NCI-H524 (cell line): ENCODE measurements around the gene GAS7.

Source experiments
- DNase-seq, 2 experiments: peaks; one replicate each; lab custom pipeline; 2025; lab: John Stamatoyannopoulos, UW

The GAS7 gene

DNA sequence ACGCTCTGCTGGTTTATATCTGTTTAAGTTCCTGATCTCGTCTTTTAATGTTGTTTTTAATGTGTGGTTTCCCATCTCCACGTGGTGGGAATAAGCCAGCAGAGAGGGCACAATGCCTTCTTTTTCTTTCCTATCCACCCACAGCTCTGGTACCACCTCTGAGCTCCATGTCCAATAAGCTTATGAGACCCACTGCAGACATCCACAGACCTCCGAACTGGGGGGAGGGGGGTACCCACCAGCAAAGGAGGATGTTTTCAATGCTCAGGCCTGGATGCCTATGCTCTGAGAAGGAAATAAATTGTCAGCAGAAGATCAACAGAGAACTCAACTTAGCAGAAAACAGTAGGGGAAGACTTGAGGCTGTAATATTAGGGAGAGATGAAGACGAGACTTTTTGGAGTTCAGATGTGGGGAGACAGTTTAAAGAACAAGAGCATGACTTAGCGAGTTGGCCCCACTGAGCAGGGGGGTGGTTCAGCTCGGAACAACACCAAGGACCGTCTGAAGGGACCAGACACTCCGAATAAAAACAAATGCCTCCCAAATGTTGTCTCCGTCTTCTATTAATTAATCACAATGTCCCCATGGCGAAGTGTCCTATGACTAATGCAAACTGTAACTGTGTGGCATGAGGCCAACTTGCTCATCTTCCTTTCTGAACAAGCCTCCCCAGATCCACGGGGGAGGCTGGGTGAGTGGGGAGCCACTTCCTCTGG lies 62.7 kb downstream of the GAS7 start:
- no peak for DNase-seq

GRCh38 chr17:10130677-10131076 lies 67.7 kb downstream of the GAS7 start:
- DNase-seq: no peak

DNA sequence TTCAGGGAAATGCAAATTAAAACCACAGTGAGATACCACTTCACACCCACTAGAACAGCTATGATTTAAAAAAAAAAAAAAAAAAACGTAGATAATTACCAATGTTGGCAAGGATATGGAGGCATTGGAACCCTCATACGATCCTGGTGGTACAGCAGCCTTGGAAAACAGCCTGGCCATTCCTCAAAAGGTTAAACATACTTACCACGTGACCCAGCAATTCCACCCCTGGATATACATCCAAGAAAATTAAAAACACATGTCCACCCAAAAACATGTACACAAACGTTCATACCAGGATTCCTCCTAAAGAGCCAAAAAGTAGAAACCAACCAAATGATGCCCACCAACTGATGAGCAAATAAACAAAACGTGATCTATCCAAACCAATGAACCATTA lies 68.1 kb downstream of the GAS7 start:
- no peak for DNase-seq

DNA sequence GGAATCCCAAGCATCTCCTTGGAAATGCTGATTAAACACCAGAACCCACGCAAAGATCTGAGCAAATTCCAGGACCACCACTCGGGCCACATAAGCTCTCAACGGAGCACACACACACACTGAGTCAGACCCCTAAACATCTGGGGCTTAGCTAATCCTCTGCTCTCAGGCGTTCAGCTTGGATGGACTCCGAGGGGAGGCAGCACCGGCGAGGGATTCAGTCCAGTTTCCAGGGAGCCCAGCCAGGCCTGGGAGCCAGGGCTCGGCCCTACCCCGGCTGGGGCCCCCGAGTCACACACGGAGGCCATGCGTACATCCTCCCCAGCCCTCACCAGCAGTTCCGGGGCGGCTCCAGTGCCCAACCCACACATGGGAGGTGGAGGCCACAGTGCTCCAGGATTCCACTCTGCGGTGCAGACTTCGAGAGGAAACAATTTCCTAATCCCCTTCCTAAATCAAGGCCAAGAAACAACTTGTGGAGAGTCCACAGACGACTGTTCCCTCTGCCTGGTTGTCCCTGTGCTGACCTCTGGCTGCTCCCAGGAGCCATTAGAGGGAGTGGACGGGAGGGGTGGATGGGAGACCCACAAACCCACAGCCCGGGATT lies 70.5 kb downstream of the GAS7 start:
- peak; percentile 60 to 85 for DNase-seq

DNA sequence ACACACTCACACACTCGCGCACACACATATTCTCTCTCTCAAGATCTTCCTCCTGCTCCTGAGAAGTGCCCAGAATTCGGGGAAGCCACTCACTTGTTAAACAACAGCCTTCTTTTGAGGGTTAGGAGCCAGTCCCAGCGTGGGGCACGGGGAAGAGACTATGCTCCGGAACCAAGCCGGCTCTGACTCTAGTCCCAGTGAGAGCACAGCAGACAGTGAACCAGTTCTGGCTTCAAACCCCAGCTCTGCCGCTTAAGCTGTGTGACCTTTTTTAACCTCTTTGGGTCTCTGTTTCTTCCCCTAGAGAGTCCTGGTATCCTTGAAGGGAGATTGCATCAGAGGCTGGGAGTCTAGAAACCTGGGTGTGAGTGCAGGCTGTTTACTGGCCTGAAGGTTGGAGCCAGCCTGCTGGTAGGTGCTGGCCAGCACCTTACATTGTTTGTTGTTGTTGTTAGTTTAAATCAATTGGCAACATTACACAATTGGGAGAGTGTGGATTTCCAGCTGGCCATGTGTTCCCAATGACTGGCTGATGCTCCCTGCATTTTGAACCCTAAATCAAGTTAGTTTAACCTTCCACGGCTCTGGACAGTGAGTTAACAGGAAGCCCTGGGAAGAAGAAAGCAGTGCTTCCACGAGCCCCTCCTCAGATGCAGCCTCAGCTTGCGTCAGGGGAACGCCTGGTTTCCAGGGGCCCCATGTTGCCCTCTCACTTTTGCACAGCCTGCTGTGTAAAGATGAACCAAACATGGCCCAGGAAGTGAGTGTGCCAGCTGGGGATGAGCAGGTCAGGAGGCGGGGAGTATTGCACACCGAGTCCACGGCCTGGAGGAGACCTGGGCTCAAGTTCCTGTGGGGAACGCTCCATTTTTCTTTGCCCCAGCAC lies 71.5 kb downstream of the GAS7 start:
- DNase-seq: peak in 1 of 2 experiments; percentile 21

DNA sequence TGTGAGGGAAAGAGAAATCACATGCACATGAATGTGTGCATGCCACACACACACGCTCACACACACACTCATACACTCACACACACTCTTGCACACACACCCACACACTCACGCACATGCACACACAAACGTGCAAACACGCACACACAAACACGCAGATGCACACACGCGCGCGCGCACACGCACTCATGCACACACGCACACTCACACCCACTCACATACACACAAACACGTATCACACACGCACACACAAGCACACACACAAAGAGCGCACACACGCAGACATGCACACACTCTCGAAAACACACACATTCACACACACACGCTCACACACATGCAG lies 72.2 kb downstream of the GAS7 start:
- no peak for DNase-seq

DNA sequence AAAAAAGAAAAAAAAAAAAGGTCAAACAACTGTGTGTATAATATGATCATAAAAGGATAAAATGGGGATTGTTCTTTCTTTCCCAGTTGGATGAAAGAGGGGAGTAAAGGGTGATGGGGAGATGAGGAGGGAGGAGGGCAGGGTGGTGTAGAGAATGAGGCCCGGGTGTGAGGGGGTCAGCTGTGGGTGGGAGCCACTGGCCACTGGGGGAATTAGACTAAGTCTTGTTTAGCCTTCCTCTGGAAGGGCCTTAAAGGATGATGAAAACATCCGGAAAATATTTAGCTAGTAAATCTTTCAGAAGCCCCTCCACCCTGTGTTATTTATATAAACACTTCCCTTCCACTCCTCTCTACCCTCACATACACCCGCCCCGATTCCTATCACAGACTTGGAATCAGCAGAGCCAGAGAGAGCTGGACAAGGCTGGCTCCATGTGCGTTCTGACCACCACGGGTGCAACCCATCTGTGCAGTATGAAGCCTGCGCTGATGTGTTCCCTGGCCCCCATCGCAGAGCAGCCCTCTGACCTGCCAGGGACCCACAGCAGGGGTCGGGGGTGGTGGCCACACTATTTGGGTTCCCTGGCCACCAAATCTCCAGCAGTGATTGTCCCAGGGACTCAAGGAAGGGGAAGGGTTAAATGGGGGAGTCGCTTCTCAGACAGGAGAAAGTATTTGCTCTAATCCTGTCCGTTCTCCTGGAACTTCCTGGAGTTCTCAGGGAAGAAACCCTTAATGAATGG lies 72.7 kb downstream of the GAS7 start:
- DNase-seq: no peak

DNA sequence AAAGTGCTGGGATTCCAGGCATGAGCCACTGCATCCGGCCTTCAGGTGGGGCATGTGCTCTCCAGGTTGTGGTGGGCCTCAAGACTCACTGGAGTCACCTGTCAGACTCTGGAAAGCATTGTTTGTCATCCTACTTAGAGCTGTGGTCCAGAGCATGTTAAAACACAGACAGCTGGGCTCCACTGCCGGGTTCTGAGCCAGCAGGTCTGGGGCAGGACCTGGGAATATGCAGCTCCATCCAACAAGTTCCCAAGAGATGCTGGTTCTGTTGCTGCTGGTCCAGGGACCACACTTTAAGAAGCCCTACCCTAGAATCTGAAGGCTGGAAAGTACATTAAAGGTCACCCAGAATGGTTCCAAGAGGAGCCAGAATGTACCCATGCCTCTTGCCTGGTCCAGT lies 75.3 kb downstream of the GAS7 start:
- DNase-seq: peak in 1 of 2 experiments; percentile 5

GRCh38 chr17:10121971-10122707 lies 76.3 kb downstream of the GAS7 start:
- peak; percentile 85 to 91 for DNase-seq

GRCh38 chr17:10120749-10121148 lies 77.7 kb downstream of the GAS7 start:
- DNase-seq: no peak

DNA sequence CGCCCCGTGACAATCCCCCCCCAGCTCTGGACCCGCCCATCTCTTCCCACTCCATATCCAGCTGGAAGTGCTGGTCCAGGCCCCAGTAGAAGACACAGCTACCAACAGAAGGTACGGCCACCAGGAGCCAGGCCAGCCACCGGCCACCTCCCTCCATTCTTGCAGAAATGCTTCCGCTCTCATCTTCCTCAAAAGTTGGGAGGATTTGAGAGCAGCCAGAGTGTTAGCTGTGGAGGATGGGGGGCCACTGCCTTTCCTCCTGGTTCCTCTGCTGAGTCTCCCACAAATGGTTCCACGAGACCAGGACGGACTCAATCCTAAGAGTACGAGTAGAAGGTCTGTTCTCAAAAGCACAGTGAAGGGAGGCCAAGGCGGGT lies 78.3 kb downstream of the GAS7 start:
- no peak for DNase-seq

DNA sequence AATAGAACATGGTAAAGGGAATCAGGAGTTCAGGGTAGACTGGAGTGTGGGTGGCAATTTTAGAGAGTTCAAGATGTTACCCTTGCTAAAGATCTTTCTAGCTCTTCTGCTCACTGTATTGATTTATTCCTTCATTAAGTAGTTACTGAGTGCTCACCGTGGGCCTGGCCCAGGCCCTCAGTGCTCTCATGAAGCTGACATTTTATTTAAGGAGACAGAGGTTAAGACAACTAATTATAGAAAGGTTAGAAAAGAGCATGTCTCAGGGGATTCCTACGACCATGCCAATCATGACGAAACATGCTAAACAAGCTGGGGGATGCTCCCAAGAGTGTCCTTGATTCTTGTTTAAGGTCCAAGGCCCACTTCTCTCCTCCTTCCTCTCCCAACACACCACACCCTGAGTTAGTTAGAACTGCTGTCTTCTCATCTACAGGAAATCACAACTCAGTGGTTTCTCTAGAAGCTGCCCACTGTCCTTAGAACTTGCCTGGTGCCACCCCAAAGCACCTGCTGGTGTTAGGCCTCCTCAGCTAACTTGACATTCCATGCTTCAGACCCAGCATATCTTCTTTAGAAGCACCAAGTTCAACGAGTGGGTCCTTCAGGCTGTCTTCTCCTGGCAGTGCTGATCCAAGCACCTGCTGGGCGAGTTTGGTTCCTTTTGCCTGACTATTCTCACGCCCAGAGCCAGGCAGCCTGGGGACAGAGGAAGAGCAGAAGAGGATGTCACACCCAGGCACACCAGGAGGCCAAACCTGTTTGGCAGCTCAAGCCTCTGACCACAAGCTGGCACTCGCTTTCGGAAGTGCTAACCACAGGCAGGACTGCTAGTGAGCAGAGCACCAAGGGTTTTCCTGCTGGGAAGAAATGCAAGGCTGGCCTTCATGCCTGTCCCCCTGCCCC lies 79.0 kb downstream of the GAS7 start:
- peak in 1 of 2 experiments; percentile 8 for DNase-seq

DNA sequence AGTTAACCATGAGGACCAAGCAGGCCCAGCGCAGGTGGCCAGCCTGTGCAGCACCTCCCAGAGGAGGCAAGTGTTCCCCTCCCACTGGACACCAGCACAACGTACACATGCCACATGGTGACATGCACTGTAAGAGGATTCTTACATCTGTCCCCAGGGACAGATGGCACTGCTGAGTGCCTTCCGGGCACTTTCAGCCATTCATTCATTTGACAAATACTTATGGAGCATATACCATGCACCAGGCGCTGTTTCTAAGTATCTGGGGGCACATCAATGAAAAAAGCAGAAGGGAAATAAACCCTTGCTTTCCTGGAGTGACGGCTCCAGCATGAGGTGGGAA lies 79.6 kb downstream of the GAS7 start:
- DNase-seq: peak; percentile 90 to 97

GRCh38 chr17:10117581-10118001 lies 80.8 kb downstream of the GAS7 start:
- peak; percentile 71 to 89 for DNase-seq

DNA sequence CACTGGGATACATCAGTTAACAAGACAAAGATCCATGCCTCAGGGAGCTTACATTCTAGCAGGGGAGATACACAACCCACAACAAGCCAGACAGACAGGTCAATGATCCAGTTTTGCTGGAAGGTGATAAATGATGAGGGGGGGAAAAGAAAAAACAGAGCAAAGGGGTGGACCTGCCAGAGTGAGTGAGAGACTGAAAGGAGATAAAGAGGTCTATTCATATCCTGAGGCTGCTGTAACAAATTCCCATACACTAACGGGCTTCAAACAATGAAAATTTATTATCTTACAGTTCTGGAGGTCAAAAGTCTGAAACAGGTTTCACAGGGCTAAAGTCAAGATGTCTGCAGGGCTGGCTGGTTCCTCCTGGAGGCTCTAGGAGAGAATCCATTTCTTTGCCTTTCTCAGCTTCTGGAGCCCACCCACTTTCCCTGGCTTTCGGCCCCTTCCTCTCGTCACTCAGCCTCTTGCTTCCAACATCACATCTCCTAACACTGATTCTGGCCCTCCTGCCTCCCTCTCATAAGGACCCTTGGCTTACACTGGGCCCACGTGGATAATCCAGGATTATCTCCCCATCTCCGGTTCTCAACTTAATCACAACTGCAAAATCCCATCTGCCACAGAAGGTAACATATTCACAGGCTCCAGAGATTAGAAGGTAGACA lies 81.5 kb downstream of the GAS7 start:
- DNase-seq: peak; percentile 93 to 96

DNA sequence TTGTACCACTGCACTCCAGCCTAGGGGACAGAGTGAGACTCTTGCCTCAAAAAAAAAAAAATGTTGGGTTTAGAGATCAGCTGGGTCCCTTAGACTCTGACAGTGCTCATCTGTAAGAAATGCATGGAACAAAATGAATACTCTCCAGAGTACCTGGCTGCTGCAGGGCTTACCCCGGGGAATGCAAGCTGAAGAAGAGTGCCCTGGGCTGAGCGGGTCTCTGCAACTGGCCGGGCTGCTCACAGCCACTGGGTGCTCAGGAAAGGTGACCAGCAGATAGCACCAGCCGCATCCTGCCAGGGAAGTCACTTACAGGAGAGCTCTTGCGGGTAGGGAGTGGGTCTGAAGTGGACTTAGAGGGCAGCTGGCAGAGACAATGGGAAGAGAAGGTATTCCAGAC lies 82.1 kb downstream of the GAS7 start:
- DNase-seq: no peak

DNA sequence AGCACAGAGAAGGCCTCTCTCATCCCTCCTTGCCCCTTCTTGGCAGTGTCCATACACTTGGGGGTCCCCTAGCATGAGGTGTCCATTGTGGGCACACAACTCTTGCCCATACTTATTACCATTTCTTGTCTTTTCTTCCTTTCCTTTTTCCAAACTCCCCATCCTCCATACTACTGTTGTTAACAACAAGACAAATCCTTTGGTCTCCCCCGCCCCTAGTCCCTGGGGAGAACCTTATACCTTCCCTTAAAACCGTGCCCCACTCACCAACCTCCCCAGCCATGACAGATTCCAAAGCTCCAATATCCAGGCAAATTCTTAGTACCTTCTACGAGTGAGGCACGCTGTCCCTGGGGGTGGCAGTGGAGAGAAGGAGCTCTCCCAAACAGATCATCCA lies 82.9 kb downstream of the GAS7 start:
- no peak for DNase-seq

DNA sequence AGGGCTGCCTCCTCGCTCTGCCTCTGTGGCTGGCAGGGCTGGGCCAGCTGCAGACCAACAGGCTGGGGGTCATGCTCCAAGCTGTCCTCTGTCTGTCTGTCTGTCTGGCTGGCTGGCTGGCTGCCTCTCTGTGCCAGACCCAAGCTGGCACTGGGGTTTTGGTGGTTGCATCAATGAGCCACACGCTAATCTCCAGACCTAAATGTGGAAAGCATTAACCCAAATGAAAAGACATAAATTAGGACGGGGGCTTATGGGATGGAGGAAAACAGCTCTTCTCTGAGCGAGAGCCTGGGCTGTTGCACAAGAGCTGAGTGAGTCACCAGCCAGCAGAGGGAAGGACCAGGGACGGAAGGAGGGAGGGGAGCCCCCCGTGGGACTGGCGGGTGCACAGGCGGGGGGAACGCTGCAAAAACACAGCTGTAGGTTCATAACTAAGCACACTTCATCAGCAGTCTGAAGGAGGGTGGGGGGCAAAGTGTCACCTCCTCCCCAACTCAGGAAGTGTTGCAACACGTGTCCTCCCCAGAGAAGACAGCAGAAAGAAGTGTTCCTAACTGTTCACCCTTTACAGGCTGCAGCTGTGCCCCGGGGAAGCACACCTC lies 83.4 kb downstream of the GAS7 start:
- DNase-seq: peak; percentile 9 to 67

DNA sequence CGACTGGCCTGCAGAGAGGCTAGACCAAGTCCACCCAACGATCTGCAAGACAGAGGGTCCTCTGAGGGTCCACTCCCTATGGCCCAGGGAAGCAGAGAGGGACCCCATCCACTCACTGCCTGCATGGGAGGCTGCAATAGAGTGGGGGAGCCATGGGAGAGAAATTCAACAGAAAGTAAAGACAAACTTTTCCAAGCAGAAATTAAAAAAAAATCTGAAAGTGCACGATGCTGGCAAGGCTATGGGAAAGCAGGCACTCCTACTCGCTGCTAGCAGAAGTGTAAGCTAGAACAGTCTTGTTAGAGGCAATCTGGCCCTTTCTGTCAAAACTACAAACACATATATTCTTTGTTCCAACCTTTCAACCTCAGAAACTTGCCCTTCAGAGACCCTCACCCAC lies 85.4 kb downstream of the GAS7 start:
- no peak for DNase-seq
